ENCODE results near the gene LOXHD1. TPM values are rescaled to one million over a fixed set of nuclear protein-coding genes. Genes with fewer than 3 reads are reported as not detected.

The LOXHD1 gene
- total and polyA plus RNA-seq, 2 of the 13 experiments (the other 11 are each of a cell fraction or from before 2014, with no cell fraction given): not detected

- TF ChIP-seq ZNF652 (CRISPR knock-in tag; IDR thresholded peaks at IDR 0.05; ENCODE audit: borderline replicate concordance, low read depth) (no peak), FOSL2 (CRISPR knock-in tag; IDR thresholded peaks at IDR 0.05) (no peak)
These were observed 15.3 kb upstream of the LOXHD1 start (continued) for GRCh38 chr18:46672062-46672970.

GRCh38 chr18:46668694-46669093 is 11.7 kb upstream of the LOXHD1 start:
- Histone ChIP-seq H3K4me2 (ENCODE audit: low read depth, low read length) (no peak overlapping the region), H3K9ac (ENCODE audit: insufficient read depth, low read depth, low read length) (no peak overlapping the region), H3K36me3 (replicated peaks in 1 of 2; ENCODE audit: control insufficient read depth in 1 of 2, insufficient read depth in 2 of 2, low read length in 2 of 2) (no peaks in the 10 kb centered on the region), H3K9me3 (ENCODE audit: low read length) (no peaks in the 10 kb centered on the region), H4K20me1 (ENCODE audit: insufficient read depth, low read length) (no peaks in the 10 kb centered on the region), H2AFZ (ENCODE audit: low read length) (no peak overlapping the region), H3K4me3 (replicated peaks in 1 of 3; ENCODE audit: insufficient read depth in 1 of 3, low read depth in 2 of 3, low read length in 3 of 3) (no peak overlapping the region), H3K79me2 (ENCODE audit: insufficient read depth, low read length) (no peaks in the 10 kb centered on the region), H3K4me1 (ENCODE audit: insufficient read depth, low read length) (no peaks in the 10 kb centered on the region), H3K27ac (ENCODE audit: extremely low read length, insufficient read depth, low read length) (no peak overlapping the region), H3K27me3 (ENCODE audit: control insufficient read depth in 1 of 2, insufficient read depth in 2 of 2, low read length in 2 of 2) (peaks cover 0 to 10% of the 10 kb centered on the region in 2 experiments; a peak in 2 of 5 replicates)
- CTCF ChIA-PET (ENCODE audit: low intra/inter-chr PET ratio, low total read pairs): no interaction called here
- in situ Hi-C loops (cut with HindIII; ENCODE audit: extremely low pct_ligation_motif_present, low pct_unique_long_range_greater_than_20kb) (no loop called here), intact Hi-C loops (cut with micrococcal nuclease; ENCODE audit: unreplicated experiment) (no loop called here)
- DNase-seq (ENCODE audit: low spot score): no peak
- FAIRE-seq: no peak
- no CpG with 5 or more reads among the region's 6 CpGs for WGBS (ENCODE audit: low lambda C conversion rate)
- no peak; the same call in 2 of the 3 replicates for ATAC-seq
- BruUV-seq (replicated peaks): no TSS peak
- POLR2A ChIA-PET: no interaction called here
- TF ChIP-seq GMEB1 (CRISPR knock-in tag; IDR thresholded peaks at IDR 0.05; ENCODE audit: borderline replicate concordance) (no peak), PRDM10 (CRISPR knock-in tag; IDR thresholded peaks at IDR 0.05; ENCODE audit: low read depth) (no peak), GTF3A (CRISPR knock-in tag; conservative IDR thresholded peaks at IDR 0.05) (no peak), GMEB2 (CRISPR knock-in tag; IDR thresholded peaks at IDR 0.05; ENCODE audit: low read depth) (no peak), ELF3 (CRISPR knock-in tag; IDR thresholded peaks at IDR 0.05) (no peak), RERE (CRISPR knock-in tag; IDR thresholded peaks at IDR 0.05; ENCODE audit: low read depth) (no peak)
